Fibroblast of skin of left quadriceps (primary cell): ENCODE measurements around the gene ARHGAP15.

Source experiments
- DNase-seq, 2 experiments: peaks; one replicate each; pipeline ENCODE4 v3.0.0-alpha.2; 2013; ENCODE audit warnings: low read depth in 2 of 2

Gene ARHGAP15

DNA sequence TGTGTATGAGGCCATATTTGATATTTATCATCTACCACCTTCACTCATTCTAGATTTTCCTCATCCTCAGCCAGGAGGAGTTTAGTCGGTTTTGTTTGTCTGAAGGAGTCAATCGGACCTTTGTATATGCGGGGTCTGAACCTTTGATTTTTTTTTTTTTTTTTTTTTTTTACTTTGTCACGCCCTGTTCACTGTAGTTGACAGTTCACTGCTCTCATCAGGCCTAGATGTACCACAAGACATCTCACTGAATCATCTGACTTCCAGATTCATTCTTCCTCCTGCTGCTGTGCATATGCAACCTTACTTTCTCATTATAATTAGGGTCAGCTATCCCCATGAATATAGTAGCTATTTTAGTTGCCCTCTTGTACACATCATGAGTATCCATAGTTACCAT, 133.2 kb downstream of the ARHGAP15 start:
- DNase-seq, result no peak

- DNase-seq, result no peak
Measured at GRCh38 chr2:143263066-143263625, 133.9 kb downstream of the ARHGAP15 start.

GRCh38 chr2:143264851-143265250, 135.6 kb downstream of the ARHGAP15 start:
- DNase-seq, result peak; percentile 57

DNA sequence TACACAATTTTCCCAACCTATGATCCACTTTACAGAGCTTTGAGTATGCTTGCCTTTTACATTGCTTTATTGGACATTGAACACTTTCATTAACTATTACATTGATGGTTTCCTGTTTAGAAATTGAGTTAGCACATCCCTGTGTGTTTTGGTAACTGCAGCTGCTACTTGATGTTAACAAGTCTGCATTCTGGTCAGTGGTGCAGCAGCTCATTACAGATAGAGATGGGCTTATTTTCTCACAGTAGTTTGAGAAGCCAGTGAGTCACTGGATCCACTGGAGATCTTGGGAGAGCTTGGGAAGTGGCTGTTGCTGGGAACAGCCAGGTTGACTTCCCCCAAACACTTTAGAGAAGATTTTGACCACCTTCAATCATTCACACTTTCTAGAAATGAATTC, 150.5 kb downstream of the ARHGAP15 start:
- no peak for DNase-seq

DNA sequence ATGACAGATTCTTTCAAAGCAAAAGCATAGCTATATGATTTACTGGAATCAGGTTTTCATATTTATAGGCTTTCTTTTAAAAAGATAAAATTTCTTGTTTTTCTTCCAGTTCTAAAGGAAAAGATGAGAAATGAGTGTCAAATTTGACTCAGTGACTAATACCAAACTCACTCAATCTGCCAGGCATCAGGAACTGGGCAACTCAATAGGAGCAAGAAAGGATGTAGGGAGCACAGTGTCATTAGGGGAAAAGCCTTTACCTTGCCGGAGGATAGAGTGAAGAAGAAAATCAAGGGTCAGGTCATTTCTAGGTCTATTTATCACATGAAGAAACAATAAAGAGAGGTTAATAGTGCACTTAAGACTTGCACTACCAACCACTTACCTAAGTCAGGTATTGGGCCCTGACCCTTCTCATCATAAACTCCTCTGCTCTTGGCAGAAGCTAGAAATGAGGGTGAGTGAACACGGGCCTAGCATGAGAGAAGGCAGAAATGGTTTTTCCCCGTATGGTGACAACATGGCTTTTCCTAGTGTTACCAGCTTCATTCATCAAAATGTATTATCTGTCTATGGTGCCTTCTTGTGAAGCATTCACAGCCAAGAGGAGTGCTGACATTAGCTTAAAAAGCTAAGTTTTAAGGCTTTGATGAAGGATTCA, 151.0 kb downstream of the ARHGAP15 start:
- DNase-seq, result no peak

GRCh38 chr2:143282684-143283083, 153.5 kb downstream of the ARHGAP15 start:
- no peak for DNase-seq

DNA sequence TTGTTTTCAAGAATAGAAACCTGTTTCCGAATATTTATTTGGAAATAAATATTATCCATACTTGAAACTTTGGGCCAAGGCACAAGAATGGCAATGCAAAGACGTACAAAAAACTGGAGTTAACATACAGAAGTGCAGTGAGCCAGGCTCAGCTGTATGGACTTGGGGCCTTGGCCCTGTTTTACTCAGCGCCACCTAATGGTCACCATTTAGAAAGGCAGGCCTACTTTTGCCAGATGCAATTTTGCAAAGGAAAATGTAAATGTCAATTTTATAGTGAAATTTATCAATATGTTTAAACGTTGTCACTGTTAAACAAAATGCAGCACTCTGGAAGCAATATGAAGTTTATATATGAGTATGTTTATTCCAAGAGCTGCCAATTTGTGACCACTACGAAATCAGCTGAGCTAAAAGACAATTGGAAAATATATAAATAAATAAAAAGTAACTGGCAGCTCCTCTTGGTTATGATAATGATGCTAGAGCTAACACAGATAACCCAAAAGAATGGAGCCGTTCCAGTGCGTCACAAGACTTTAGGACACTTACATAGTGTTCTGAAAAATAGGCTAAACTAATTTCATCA, 155.0 kb downstream of the ARHGAP15 start:
- peak; percentile 12 to 19 for DNase-seq

DNA sequence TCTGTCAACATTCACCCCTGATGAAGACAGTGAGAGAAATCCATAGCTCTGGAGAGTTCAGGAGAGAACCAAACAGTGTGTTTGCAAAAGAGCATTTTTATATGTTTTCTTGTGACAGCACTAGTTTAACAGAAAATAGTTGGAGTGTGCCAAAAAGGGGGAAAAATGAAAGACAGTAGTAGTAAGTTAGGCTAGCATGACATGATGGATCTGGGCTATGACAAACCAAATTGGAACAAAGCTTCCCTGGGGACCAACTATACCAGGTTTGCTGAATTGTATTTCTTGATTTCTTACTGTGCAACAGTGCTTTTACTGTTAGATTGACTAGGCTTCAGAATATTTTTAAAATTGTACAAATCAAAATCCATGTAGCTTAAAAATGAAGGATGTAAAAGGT, 159.8 kb downstream of the ARHGAP15 start:
- no peak for DNase-seq

GRCh38 chr2:143290221-143290620, 161.0 kb downstream of the ARHGAP15 start:
- no peak for DNase-seq

- no peak for DNase-seq
Measured at GRCh38 chr2:143294068-143294467, 164.8 kb downstream of the ARHGAP15 start.

- no peak for DNase-seq
Measured at GRCh38 chr2:143296089-143296488, 166.9 kb downstream of the ARHGAP15 start.

DNA sequence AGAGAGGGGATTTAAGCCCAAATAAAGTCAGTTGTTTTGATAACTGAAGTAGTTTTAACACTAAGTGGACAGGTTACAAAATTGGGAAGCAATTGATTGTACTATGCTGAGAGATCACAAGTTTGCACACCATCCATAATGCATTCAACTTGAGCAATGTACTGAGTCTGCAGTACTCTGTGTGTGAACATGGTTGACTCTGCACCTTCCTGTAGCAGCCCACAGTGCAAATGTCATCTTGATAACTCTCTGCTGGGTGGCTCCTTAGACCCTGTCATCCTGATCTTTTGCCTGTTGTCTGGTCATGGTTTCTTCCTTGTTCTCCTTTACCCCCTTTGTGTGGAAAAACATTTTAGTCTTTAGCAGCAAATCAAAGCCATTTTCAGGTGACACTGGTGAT, 168.0 kb downstream of the ARHGAP15 start:
- no peak for DNase-seq

GRCh38 chr2:143300536-143300935, 171.3 kb downstream of the ARHGAP15 start:
- peak; percentile 6 to 10 for DNase-seq

DNA sequence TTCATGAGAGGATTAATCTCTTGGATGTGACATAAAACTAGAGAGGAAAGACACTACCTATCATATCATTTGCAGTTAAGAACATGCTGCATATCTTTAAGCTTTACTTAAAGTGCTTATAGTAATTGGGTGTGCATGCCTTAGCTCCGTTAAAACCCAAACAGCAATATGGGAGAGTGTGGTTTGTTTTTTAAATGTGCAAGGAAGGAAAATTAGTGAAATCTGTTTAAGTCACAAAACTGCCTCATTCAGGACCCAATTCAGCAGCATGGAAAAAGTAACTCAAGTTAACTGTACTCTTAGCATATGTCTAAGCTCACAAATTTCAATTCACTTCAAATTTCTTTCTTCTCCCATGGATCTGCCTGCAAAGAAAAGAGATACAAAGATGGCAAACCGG, 182.2 kb downstream of the ARHGAP15 start:
- DNase-seq, result no peak

DNA sequence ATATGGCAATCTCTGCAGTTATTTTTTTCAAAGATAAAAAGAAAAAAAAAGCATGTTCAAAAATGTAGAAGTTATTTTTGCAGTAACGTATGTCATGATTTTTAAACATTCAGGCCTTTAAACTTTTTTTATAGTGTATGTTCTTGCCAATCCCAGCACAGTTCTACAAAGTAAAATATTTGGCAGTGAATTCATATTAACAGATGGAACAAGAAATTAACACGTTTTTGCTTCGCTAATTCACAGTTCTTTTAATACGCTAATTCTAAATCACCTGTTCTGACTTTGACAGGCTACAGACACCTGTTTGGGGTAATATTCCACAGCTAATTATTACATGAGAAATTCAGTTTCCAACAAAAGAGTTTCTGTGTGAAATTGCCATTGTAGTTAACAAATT, 183.2 kb downstream of the ARHGAP15 start:
- DNase-seq, result no peak

DNA sequence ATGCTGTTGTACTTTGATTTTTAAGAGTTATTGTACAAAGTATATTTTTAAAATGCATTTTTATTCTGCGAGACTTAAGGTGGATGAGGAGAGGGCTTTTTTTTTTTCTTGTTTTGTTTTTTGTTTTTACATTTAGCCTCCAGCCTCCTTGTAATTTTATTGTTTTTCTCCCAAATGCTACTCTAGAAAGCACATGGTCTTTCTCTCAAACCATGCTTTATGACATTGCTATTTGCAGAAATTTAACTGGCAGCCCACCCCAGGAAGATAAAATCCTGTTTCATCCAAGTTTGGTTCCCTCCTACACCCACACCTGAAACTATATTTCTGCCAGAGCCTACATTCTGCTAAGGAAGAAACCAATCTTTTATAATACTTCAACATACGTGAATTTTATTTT, 184.6 kb downstream of the ARHGAP15 start:
- no peak for DNase-seq

GRCh38 chr2:143321994-143322393, 192.8 kb downstream of the ARHGAP15 start:
- DNase-seq, result no peak

DNA sequence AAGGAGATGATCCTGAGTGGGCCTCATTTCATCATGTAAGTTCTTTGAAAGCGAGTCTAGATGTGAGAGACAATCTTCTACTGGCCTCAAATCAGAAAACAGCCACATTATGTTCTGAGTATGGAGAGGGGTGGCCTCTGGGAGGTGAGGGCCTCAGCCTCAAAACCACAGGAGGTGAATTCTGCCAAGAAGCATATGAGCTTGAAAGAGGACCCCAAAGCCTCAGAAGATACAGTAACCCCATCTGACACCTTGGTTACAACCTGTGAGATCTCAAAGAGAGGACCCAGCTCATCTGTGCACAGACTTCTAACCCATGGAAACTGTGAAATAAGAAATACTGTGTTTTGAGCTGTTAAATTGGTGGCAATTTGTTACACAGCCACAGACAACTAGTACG, 200.1 kb downstream of the ARHGAP15 start:
- DNase-seq, result no peak

GRCh38 chr2:143333168-143333791, 204.1 kb downstream of the ARHGAP15 start:
- DNase-seq, result no peak

DNA sequence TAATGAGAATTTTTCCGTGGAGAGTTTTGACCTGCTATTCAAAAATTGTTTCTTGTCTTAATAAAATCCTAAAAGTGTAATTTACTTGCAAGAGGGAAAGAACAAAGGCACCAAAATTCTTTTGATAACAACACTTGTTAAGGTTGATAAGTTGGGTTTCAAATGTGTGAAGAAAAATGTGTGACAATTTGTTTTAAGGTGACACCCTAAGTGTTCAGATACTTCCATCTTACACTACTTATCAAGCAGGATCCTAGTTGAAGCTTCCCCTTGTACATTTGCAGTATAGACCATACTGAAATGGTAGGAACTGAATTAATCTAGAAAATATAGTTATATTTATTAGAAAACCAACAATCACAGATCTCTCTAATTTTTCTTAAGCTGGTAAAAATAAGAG, 204.6 kb downstream of the ARHGAP15 start:
- DNase-seq, result no peak

- DNase-seq, result no peak
Measured at GRCh38 chr2:143334837-143335236, 205.6 kb downstream of the ARHGAP15 start.

DNA sequence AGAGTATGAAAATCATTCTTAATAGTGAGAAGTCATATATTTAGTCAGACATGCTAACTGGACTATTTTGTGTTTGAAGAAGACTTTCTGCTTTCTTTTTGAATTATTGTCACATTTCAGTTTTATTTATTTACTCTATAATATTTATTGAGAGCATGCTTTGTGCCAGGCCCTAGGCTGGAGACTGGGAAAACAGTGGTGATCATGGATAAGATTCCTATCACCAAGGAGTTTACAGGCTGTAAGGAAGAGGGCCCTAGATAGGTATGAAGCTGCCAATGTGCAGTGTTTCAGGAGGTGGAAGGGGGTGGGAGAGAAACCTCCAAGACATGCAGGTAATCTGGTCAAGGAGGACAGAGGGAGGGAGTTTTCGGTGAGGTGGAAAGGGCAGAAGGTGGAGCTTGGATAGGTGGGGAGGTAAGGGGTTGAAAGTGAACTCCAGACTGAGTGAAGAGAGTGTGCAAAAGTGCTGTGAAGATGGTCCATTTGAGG, 207.5 kb downstream of the ARHGAP15 start:
- no peak for DNase-seq

DNA sequence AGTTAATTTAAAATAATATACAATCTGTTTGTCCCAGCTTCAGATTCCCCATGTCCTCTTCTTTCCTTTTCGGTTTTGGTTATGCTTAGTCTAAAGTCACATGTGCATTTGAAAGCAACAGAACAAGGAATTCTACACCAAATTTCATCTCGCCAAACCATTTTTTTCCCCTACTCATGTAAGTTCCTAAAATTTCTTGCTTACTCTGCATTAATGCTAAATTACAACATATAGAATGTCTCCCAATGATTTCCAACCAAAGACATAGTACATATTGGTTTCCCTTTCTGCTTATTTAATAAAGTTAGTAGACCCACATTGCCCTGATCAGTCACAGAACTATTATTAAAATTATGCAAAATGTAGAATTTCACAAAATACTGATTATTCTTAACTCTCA, 212.3 kb downstream of the ARHGAP15 start:
- DNase-seq, result no peak
